NCI-H128 (cell line): ENCODE data around the gene XXYLT1.
"Not testable (repeated sequence)": the region's sequence is repeated elsewhere in the genome, so short reads cannot be mapped to it uniquely, and the experiment has no call there.

ENCODE experiments used
- DNase-seq: peaks from one replicate; lab custom pipeline; 2025; ENCODE audit not compliant: unreplicated experiment; lab: John Stamatoyannopoulos, UW

Gene XXYLT1

GRCh38 chr3:195052939-195053338 is 218.0 kb downstream of the XXYLT1 start:
- no peak for DNase-seq

GRCh38 chr3:195050296-195050695 is 220.7 kb downstream of the XXYLT1 start:
- DNase-seq, result not testable (repeated sequence)

- no peak for DNase-seq
These were observed 222.7 kb downstream of the XXYLT1 start for GRCh38 chr3:195048059-195048905.

- no peak for DNase-seq
These were observed 223.4 kb downstream of the XXYLT1 start for GRCh38 chr3:195047536-195047935.

- DNase-seq, result no peak
These were observed 224.5 kb downstream of the XXYLT1 start for GRCh38 chr3:195046441-195046840.

GRCh38 chr3:195045481-195046210 is 225.3 kb downstream of the XXYLT1 start:
- no peak for DNase-seq

- DNase-seq, result no peak
These were observed 226.5 kb downstream of the XXYLT1 start for GRCh38 chr3:195044411-195044810.

- no peak for DNase-seq
These were observed 227.2 kb downstream of the XXYLT1 start for GRCh38 chr3:195043607-195044339.

GRCh38 chr3:195042743-195043606 is 228.0 kb downstream of the XXYLT1 start:
- no peak for DNase-seq

GRCh38 chr3:195041871-195042742 is 228.9 kb downstream of the XXYLT1 start:
- DNase-seq, result no peak

- no peak for DNase-seq
These were observed 230.0 kb downstream of the XXYLT1 start for GRCh38 chr3:195040773-195041520.

- DNase-seq, result no peak
These were observed 230.9 kb downstream of the XXYLT1 start for GRCh38 chr3:195040094-195040493.

- no peak for DNase-seq
These were observed 231.6 kb downstream of the XXYLT1 start for GRCh38 chr3:195039180-195039843.

- DNase-seq, result no peak
These were observed 232.8 kb downstream of the XXYLT1 start for GRCh38 chr3:195038161-195038560.

GRCh38 chr3:195037586-195037985 is 233.4 kb downstream of the XXYLT1 start:
- not testable (repeated sequence) for DNase-seq

- no peak for DNase-seq
These were observed 234.0 kb downstream of the XXYLT1 start for GRCh38 chr3:195036974-195037373.

GRCh38 chr3:195036574-195036973 is 234.4 kb downstream of the XXYLT1 start:
- no peak for DNase-seq

GRCh38 chr3:195036203-195036505 is 234.8 kb downstream of the XXYLT1 start:
- no peak for DNase-seq
